Stromal cell of bone marrow (primary cell): ENCODE data around the gene USP6.
"Not testable (repeated sequence)": the region's sequence is repeated elsewhere in the genome, so short reads cannot be mapped to it uniquely, and the experiment has no call there.

Source experiments
- DNase-seq: peaks from one replicate; pipeline ENCODE4 v3.0.0-alpha.2; 2012; ENCODE audit warnings: low read depth

The USP6 gene

DNA sequence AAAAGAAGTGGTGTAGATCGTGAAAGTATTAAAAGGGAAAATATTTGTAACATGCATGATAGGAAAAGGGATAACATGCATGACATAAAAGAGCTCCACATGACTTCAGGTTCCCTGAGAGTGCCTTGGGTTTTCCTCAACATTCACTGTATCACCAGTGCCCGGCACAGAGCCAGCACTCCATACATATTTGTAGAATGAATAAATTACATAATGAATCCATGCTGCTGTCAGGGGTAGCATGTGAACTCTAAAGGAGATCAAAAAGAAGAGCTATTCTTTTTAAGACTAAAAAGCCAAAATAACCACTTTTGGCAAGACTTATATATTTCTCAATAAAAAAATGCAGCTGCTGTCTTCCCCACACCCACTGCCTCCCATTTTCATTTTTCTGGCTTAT is 78.5 kb downstream of the USP6 start:
- DNase-seq = no peak

DNA sequence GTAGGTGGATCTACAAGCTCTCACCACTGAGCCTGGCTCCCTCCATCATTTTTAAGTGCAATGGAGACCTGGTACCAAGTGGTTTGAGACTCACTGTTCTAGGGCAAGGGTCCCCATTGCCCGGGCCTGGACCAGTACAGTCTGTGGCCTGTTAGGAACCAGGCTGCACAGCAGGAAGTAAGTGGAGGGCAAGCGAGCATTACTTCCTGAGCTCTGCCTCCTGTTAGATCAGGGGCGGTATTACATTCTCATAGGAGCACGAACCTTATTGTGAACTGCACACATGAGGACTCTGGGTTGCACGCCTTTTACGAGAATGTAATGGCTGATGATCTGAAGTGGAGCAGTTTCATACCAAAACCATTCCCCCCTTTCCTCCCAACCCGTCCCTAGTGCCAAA is 82.6 kb downstream of the USP6 start:
- DNase-seq = no peak

DNA sequence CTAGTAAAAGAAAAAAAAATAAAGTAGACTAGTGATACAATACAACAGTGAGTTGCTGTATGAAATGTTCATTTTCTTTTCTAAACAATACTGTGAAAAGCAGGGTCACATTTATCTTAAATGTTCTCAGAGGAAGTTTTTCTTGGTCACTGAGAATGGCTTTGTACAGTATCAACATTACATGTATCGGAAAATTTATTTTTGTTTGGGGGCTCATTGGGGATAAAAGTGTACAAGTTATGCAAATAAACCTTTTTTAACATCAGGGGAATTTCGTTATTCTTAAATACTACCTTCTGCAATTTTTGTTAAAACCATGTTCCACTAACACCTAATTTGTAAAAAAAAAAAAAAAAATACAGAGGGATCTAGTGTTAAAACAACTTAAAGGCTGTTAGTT is 84.5 kb downstream of the USP6 start:
- DNase-seq = no peak

DNA sequence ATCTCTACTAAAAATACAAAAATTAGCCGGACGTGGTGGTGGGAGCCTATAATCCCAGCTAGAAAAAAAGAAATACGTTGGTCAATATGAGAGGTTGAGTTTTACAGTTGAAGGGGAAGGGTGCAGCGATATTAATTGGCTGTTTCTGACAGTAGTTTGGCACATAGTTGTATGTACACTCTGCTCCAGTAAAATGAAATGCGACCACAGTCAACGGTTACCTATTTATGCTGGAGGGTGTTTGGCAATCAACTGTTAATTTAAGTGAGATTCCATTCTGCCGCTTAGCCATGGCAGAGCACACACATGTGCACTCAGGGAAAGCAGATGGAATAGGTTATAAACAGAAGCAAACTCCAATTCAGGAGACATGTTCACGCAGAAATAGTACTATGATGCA is 85.2 kb downstream of the USP6 start:
- no peak for DNase-seq

DNA sequence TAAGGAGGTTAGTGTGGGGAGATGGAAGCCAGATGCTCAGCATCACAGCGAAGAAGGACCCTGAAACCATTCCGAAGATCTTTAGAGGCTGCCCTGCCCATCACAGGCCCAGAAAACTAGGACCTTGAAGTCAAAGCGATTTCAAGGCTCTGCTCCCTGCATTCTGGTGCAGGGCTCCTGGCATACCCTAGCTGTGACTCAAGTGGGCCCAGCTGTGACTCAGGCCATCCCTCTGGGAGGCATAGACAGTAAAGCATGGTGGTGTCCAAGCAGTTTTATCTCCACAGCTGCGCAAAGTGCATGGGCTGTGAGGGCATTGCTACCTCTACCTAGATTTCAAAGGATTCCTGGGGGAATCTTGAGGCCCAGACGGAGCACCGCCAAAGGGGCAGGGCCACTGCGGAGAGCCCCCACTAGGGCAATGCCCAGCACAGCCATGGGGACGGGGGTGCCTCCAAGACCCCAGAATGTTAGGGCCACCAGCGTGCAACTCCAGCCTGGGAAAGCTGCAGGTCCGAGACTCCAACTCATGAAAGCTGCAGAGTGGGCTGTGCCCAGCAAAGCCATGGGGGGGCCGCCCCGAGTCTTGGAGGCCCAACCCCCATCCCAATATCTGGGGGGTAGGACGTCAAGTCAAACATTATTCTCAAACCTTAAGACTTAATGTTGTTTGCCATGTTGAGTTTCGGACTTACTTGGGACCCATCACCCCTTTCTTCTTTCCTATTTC is 87.5 kb downstream of the USP6 start:
- DNase-seq = peak; percentile 41

DNA sequence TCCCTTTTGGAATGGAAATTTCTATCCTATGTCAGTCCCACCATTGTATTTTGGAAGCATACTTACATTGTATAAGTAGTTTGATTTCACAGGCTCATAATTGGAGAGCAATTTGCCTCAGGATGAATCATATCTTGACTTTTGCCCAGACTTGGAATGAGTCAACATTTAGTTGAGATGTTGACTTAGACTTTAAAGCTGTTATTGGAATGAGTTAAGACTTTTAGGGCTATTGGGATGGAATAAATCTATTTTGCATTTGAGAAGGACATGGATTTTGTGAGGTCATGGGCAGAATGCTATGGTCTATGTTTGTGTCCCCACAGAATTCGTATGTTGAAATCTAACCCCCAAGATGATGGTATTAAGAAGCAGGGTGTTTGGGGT is 88.1 kb downstream of the USP6 start:
- peak; percentile 86 for DNase-seq

DNA sequence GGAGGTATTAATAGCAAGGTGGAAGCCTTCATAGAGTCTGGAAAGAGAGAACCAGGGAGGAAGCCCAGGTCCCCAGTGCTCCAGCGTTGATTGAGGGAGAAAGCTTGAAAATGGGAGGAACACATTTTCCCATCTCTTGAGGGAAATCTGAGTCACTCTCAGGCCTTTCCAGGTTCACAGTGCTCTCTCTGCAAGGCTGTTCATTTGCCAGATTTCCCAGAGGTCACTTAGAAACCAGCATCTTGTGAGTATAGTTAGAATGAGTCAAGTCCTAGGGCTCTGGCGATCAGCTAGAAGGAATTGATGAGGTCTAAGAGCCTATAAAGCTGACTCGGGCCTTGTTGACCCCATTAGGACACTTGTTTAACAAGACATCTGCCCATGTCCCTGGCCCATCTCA is 93.6 kb downstream of the USP6 start:
- DNase-seq = peak; percentile 93

DNA sequence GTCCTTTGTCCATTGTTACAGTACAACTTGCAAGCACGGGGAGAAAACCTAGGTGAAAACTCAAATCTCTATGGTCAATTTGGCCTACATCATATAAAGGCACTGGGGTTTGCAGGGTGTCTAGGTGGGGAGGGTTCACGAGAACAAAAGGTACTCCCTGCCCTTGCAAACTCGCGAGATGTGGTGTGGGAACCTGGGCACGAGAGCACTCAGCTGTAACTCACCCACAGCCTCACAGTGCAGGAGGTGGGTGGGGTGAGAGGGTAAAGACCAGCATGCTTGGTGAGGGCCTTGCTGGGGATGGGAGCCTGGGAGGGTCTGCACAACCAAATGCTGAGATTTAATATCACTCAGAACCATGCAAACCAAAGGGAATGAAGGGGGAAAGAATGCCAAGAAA is 94.3 kb downstream of the USP6 start:
- DNase-seq = no peak

DNA sequence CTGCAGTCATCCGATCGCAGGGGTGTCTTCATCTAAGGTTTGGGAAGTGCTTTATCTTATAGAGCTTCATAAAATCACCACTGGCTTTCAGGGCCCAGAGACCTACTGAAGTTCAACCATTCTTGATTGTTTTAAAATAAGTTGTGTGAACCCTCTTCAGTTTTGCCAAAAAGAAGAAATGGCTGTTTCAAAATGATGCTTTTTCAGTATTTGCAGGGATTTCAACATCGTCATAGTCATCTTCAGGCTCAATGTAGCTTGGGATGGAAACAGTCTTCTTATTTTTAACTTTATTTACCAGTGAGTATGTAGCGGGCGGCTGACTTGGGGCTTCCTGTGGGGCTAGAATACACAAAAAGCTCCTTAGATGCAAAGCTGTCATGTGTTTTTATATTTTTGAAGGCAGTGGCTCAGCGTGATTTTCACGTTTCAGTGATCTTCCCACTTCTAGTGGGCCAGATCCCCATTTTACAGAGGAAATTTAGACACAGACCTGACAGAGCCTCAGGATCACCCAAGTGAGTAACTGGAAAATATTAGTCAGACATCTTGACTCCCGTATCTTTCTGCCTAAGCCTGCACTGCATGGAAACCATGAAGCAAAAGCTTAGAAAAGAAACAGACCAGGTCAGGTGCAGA is 94.9 kb downstream of the USP6 start:
- DNase-seq = no peak

DNA sequence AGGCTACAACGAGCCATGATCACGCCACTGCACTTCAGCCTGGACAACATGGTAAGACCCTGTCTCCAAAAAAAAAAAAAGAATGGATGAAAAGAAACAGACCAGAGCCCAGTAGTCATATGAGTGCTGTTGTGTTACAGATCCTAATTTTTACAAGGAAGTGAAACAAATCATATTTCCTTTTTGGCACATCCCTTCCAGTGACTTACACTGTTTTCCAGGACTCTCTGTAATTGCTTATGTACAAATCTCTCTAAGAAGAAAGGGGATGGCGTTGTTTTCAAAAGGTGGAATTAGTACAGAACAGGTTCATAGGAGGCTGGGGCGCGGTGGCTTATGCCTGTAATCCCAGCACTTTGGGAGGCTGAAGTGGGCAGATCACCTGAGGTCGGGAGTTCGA is 95.6 kb downstream of the USP6 start:
- DNase-seq = no peak

DNA sequence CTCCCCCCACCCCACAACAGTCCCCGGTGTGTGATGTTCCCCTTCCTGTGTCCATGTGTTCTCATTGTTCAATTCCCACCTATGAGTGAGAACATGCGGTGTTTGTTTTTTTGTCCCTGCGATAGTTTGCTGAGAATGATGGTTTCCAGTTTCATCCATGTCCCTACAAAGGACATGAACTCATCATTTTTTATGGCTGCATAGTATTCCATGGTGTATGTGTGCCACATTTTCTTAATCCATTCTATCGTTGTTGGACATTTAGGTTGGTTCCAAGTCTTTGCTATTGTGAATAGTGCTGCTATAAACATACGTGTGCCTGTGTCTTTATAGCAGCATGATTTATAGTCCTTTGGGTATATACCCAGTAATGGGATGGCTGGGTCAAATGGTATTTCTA is 101.7 kb downstream of the USP6 start:
- DNase-seq = not testable (repeated sequence)

DNA sequence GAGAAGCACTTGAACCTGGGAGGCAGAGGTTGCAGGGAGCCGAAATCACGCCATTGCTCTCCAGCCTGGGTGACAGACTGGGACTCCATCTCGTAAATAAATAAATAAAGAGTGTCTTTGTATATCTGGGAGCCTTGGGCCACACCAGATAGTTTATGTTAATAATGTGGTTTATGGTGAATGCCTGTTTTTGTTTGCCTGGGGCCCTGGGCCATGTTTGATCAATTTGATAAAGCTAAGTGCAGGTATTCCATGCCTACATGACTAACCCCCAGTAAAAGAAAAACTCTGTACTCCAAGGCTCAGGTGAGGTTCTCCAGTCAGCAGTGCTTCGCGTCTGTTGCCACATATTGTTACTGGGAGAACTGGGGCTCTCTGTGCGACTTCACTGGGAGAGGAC is 103.7 kb downstream of the USP6 start:
- no peak for DNase-seq

DNA sequence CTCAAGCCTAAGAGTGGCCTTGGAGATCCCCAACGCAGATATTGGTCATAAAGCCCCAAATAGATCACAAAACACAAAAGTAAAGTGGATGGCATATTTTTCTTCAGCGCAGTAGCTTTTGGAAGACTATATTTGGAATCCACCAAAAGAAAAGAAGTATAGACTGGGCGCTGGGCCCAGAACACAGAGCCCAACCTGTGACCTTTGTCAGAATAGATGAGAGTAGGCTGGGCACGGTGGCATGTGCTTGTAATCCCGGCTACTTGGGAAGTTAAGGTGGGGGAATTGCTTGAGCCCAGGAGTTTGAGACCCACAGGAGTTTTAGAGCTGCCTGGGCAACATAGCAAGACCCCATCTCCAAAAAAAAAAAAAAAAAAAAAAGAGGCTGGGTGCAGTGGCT is 104.2 kb downstream of the USP6 start:
- DNase-seq = no peak

DNA sequence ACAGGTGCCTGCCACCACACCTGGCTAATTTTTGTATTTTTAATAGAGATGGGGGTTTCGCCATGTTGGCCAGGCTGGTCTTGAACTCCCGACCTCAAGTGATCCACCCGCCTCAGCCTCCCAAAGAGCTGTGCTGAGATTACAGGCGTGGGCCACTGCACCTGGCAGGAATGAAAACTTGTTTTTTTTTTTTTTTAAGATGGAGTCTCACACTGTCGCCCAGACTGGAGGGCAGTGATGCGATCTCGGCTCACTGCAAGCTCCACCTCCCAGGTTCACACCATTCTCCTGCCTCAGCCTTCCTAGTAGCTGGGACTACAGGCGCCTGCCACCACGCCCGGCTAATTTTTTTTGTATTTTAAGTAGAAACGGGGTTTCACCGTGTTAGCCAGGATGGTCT is 106.1 kb downstream of the USP6 start:
- not testable (repeated sequence) for DNase-seq
